PC-3 (cell line): ENCODE measurements around the gene DET1.
"Not testable (repeated sequence)": the region's sequence is repeated elsewhere in the genome, so short reads cannot be mapped to it uniquely, and the experiment has no call there.

Experiments
- EZH2 ChIP-seq: fragments of 300-600 bp; sonication (generic); IDR thresholded peaks from one replicate; pipeline ENCODE4 v1.6.1; 2017; ENCODE audit warnings: antibody characterized with exemption, mild to moderate bottlenecking, low read length; ENCODE audit not compliant: unreplicated experiment
- TF ChIP-seq, protein P1 (sequence below): fragments of 300-600 bp; sonication (generic); conservative IDR thresholded peaks from 2 replicates; pipeline ENCODE4 v1.5.1; 2017; ENCODE audit warnings: antibody characterized with exemption, low read depth, mild to moderate bottlenecking, low read length

DNA sequence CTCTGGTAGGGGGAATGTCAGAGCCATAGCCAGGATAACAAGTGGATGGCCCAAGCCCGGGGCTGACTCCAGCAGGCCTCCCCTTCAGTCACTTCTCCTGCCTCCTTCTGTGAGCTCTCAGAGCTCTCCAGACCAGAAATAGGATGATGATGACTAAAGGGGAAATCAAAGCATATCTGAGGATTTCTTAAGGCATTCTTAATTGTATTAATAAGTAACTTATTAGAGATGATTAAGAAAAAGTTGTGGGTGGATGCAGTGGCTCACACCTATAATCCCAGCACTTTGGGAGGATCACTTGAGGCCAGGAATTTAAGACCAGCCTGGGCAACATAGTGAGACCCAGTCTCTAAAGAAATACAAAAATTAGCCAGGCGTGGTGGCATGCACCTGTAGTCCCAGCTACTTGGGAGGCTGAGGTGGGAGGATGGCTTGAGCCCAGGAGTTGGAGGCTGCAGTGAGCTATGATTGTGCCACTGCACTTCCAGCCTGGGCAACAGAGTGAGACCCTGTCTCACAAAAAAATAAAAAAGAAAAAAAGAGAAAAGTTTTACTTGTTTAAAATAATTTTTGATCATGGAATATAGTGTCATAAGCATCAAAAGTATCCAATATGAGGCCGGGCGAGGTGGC, 72.7 kb downstream of the DET1 start:
- TF ChIP-seq, protein P1, sequence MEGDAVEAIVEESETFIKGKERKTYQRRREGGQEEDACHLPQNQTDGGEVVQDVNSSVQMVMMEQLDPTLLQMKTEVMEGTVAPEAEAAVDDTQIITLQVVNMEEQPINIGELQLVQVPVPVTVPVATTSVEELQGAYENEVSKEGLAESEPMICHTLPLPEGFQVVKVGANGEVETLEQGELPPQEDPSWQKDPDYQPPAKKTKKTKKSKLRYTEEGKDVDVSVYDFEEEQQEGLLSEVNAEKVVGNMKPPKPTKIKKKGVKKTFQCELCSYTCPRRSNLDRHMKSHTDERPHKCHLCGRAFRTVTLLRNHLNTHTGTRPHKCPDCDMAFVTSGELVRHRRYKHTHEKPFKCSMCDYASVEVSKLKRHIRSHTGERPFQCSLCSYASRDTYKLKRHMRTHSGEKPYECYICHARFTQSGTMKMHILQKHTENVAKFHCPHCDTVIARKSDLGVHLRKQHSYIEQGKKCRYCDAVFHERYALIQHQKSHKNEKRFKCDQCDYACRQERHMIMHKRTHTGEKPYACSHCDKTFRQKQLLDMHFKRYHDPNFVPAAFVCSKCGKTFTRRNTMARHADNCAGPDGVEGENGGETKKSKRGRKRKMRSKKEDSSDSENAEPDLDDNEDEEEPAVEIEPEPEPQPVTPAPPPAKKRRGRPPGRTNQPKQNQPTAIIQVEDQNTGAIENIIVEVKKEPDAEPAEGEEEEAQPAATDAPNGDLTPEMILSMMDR: not testable (repeated sequence)
- not testable (repeated sequence) for TF ChIP-seq EZH2
